ENCODE data around the gene SLC38A8.

The SLC38A8 gene

DNA sequence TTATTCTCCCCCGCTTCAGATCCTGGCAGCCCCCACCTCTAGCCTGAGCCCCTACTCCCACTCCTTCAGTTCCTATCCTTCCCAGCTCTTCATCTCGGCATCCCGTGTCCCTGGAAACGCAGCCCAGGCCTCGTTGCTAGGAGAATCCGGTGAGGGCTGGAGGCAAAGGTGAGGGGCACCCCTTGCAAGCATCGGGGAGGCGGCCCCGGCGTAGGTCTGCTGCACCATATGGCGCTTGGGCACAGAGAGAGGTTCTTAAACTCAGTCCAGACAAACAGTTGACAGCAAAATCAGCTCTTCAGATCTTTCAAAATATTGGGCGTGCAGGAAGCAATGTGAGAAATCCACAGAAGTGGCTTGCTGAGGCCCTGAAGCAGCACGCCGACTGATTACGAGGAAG is 15.0 kb downstream of the SLC38A8 start:
- DNase-seq = no peak

DNA sequence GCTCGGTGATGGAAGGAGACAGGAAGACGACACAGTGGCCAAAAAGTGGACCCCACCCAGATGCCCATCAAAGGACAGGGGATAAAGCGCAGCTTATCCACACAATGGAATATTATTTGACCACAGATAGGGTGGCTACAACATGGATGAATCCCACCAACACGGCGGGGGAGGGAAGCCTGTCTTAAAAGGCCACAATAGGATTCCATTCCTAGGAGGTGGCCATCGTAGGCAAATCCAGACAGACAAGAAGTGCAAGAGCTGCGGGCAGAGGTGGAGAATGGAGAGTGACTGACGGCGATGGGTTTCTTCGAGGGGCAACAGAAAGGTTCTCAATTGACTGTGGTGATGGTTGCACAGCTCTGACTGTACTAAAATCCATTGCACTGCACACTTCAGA is 16.0 kb downstream of the SLC38A8 start:
- DNase-seq = no peak

DNA sequence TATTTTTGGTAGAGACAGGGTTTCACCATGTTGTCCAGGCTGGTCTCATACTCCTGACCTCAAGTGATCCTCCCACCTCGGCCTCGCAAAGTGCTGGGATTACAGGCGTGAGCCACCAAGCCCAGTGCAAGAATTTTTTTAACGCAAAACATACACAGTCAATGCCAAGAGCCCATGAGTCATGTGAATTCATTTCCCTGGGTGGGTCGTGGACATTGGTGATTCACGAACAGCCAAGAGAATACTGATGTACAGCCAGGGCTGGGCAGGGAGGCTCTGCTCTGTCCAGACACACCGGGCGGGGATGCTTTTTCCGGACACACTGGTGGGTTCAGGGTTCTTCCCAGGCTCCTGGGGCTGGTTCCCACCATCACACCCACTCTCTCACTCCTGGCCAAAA is 17.7 kb downstream of the SLC38A8 start:
- DNase-seq = no peak

DNA sequence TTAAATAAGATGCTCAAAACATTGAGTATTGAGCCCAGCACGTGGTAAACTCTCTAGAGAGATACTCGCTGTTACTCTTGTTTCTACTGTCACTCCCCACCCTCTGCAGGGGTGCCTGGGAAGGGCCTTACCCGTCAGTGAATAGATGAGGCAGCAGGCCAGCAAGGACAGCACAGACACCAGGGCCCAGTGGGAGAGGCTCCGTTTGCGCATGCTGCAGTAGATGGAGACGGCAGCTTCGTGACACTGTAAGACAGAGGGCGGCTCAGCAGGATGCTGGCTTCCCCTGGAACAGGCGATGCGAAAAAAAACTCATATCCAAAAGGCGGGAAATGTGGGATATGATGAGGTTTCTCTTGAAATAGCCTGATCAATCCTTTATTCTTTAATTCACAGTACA is 20.0 kb downstream of the SLC38A8 start:
- no peak for DNase-seq

DNA sequence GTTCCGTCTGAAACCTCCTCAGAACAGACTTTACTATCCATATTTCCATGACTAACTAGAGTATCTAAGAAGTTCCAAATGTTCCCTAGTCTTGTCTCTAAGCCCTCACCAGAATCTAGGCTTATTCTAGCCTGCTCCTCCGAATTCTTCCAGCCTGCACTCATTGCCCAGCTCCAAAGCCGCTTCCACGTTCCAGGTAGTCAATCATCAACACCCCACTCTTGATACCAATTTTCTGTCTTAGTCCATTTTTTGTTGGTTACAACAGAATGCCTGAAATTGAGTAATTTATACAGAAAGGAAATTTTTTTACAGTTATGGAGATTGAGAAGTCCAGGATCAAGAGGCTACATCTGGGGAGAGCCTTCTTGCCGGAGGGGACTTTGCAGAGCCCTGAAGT is 21.1 kb downstream of the SLC38A8 start:
- DNase-seq = no peak

DNA sequence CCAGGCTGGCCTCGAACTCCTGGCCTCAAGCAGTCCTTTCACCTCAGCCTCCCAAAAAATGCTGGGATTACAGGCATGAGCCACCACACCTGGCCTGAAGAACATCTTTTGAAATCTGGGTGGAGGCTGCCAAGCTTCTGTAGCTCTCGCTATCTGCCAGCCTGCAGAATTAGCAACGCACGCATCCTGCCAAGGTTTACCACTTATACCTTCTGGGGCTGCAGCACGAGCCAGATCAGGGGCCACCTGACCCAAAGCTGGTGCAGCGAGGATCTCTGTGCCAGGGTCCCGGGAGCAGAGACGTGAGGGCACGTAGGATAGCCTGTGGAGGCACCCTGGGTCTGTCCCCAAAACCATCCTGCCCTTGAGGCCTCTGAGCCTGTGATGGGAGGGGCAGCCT is 22.2 kb downstream of the SLC38A8 start:
- DNase-seq = no peak

DNA sequence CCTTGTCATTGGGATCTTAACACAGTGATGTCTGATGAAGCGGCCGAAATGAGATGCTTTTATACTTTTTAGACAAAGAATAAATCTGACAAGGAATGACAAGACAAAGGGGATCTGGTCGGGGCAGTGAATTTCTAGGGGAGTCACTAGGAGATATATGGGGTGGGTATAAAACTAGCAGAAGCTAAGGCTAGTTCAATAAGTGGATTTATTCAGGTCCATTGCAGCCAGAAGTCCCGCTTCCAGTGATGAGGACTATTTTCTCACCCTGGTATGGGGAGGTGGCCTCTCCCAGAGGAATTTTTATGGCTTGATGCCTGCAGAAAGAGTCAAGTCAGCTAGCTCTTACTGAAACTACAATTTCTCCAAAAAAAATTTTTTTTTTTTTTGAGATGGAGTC is 23.9 kb downstream of the SLC38A8 start:
- no peak for DNase-seq

DNA sequence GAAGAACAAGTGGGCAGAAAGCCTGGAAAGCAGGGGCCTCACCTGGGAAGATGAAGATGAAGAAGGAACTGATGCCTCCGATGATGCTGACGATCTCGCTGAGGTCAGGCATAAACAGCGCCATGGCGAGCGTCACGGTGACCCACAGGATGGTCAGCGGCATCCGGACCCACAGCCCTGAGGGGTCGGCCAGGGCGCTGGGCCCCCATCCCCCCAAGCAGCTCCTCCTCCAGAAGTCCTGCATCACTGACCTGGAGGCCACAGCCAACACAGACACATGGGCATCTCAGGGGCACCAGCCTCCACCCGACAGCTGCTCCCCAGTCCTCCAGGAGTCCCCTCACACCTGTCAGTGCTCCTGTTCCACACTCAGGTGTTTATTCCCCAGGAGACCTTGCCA is 26.1 kb downstream of the SLC38A8 start:
- DNase-seq = no peak

DNA sequence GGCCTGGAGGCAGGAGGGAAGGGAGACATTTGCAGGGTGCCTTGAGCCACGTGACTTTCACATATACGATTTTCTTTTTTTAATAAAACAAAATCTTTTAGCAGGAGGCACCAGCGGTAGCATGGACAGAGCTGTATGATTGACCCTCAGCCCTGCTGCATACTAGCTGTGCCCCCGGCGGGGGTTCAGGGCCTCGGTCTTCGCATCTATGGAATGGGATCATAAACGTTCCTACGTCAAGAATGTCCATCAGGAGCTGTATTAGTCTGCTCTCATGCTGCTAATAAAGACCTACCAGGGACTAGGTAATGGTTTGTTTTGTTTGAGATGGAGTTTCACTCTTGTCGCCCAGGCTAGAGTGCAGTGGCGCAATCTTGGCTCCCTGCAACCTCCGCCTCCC is 27.2 kb downstream of the SLC38A8 start:
- no peak for DNase-seq

DNA sequence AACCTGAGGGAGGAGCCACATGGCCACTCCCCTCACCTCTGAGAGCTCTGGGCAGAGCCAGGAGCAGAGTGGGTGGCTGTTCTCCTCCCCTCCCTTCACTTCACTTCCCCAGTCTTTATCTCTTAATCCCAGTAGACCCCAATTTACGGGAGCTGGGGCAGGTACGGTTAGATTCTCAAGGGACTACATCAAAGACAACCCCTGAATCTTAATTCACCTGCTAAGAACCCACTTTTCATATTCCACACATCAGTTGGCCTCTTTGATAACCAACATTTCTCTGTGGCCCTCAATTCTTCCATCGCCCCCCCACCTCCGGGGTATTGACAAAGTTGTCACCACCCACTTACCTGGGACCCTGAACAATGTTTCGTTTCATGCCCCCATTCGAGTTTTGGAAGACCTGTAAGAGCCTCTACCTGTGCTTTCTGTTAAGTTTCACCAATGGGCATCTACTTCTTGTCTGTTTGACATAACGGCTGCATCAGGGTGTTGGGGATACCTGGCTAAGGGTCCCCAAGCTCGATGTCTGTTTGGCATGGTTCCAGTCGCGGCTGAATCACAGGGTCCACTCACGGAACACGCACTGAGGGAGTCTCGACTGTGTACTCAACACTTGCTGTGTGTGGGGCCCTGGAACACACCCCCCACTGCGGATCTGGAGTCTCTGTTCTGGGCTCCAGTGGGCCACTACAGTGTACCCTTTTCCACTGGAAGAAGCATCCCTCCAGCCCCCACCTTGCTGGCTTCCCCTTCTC is 27.8 kb downstream of the SLC38A8 start:
- DNase-seq = no peak

DNA sequence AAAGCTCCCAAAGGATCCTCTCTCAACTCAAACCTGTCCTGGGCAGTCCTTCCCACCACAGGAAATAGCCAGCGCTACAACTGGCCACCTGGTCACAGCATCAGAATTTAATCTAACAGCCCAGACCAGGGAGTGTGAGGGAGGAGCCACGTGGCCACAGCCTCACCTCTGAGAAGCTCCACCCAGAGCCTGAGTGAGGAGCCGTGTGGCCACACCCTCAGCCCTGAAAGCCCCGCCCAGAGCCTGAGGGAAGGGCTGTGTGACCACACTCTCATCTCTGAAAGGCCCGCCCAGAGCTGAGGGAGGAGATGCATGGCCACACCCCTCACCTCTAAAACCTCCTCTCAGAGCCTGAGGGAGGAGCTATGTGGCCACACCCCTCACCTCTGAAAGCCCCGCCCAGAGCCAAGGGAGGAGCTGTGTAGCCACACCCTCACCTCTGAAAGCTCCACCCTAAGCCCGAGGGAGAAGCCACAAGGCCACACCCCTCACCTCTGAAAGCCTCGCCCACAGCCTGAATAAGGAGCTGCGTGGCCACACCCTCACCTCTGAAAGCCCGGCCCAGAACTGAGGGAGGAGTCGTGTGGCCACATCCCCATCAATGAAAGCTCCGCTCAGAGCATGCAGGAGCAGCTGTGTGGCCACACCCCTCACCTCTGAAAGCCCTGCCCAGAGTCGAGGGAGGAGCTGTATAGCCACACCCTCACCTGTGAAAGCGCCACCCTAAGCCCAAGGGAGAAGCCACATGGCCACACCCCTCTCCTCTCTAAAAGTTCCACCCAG is 28.6 kb downstream of the SLC38A8 start:
- DNase-seq = peak; percentile 76

DNA sequence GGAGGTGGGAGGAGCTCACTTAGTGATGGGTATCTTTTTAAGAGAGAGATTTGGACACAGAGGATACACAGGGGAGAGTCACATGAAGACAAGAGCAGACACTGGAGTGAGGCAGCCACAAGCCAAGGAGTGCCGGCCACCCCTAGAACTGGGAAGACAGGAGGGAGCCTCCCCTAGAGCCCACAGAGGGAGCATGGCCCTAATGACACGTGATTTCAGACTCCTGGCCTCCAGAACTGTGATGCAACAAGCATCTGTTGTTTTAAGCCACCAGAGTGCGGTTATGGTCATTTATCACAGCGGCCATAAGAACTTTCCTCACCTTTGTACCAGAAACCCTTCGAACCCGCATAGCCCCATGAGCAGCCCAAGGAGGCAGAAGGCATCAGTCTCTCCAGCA is 33.3 kb downstream of the SLC38A8 start:
- DNase-seq = no peak

DNA sequence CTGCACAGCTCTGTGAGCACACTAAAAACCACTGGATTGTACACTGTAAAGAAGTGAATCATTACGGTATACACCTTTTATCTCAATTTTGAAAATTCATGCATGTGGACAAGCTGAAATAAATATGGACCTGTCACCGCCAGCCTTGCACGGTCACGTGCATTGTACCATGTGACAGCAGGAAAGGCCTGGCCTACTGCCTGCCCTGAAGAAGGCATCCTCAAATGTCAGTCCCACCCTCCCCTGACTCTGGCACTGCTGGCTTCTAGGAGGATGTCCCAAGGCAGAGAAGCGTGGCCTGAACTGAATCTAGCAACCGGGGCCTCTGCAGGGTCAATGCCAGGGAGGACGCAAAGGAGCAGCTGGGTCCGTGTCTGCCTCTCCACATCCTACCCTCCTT is 34.6 kb downstream of the SLC38A8 start:
- no peak for DNase-seq

DNA sequence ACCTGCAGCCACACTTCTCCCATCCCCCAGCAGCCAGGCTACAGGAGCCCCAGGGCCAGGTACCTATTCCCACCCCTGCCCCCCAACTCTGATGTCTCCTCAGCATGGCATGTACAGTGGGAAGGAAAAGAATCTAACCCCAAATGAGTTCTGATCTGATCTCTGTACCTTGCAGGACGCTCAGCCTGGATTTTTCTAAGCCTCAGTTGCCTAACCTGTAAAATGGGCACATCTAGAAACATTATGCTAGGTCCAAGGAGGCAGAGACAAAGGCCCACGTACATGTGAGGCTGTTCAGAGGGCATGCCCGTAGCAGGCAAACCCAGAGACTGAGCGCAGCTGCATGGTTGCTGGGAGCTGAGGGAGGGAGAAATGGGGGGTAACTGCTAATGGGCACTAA is 35.1 kb downstream of the SLC38A8 start:
- DNase-seq = no peak

DNA sequence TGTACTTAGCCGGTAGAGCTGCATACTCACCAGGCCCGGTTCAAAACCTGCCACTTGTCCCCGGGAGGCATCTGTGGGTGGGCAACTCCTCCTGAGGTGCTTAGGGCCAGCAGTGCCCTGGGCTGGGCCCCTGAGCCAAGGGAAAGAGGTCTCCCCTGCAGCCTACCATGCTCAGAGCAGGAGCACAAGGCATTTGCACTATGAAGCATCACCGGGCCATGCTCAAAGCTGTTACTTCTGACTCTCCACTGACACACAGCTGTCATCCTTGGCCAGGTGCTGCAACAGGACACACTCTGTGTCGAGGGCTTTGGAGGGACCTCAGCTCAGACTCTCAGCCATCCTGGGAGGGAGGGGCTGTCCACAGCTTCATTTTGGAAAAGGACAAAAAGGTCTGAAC is 37.2 kb downstream of the SLC38A8 start:
- no peak for DNase-seq

DNA sequence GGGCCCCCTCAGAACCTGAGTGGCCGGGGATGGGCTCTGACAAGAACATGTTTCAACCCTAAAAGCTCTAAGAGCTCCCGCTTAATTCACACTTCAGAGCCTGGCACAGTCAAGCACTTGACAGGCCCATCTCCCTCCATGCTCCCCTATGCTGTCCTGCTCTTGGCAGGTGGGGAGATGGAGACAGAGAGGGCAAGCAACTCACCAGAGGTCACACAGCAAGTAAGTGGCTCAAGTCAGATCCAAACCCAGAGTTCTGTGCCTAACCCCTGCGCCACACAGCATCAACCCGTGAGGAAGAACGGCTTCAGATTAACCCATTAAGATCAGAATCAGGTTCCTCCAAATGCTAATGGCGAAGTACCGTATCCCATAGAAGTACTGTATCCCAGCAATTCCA is 38.2 kb downstream of the SLC38A8 start:
- no peak for DNase-seq

DNA sequence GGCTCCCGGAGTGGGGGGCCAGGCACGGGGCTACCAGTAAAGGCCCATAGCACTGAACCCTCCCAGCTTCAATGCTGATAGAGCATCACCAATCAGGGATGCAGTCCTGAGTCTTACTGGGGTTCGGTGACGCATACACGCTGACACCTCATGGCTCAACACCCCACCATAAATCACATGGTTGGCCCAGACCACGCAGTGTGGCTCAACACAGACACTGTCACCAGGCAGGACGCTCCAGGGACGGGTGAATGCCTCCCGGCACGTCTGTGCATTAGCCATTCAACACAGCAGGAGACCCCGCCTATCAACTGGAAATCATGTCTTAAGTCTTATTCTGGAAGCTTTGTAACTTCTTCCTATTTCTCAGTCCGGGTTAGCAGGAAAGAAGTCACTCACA is 39.6 kb downstream of the SLC38A8 start:
- no peak for DNase-seq

DNA sequence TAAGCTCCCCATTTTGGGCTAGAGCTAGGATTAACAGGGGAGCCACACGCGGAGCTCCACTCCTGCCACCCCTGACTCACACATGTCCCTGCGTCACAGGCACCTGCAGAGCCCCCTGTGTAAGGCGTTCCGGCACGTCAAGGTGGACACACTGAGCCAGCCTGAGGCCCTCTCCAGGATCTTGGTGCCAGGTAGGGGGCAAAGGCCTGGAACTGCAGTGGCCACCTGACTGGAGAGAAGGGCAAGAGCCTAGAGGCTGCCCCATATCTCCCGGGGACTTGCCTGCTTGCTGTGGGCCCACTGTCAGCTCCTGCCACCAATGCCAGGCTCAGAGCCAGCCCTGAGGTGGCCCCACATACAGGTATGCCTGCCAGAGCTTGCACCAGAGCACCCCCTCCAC is 40.9 kb downstream of the SLC38A8 start:
- DNase-seq = no peak

DNA sequence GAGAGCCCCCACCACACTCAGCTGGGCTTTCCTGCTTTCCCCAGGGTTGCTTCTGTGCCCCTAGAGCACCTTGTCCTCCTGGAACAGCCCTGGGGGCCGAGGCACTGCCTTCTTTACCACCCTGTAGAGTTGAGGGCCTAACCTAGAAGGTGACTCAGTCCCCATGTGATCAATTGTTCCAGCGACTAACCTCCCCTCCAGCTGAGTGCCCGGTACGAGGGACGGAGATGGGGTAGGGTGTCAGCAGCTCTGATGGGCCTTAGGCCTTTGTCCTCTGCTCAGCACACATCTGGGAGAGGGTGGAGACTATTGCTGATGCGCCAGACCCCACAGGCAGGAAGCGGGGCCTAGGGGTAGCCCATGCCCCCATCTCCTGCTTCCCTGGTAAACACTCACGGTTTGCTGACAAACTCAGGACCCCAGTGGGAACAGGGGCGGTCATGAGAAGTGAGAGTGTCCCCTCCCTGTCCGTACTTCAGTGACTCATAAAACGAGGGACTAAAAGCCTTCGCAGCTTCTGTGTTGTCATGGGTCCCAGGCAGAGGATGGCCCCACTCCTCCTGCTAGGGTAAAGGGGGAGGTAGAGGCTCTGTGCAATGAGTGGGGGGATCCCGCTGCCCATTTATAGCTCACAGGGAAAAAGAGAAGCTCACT is 41.5 kb downstream of the SLC38A8 start:
- no peak for DNase-seq

DNA sequence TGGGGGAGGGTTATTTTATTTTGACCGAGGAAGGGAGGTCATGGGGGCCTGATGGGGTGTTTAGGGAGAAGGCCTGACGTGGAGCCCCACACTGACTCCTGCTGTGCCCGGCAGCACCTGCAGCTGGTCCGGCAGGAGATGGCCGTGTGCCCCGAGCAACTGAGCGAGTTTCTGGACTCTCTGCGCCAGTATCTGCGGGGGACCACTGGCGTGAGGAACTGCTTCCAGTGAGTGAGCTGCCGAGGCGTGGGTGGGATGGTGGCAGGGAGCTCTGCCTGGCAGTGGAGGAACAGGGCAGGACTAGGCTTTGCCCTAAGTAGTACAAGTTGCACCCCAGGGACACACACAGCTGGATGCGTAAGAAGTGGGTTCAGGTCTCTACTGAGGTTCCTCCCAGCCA is 44.5 kb downstream of the SLC38A8 start:
- no peak for DNase-seq

DNA sequence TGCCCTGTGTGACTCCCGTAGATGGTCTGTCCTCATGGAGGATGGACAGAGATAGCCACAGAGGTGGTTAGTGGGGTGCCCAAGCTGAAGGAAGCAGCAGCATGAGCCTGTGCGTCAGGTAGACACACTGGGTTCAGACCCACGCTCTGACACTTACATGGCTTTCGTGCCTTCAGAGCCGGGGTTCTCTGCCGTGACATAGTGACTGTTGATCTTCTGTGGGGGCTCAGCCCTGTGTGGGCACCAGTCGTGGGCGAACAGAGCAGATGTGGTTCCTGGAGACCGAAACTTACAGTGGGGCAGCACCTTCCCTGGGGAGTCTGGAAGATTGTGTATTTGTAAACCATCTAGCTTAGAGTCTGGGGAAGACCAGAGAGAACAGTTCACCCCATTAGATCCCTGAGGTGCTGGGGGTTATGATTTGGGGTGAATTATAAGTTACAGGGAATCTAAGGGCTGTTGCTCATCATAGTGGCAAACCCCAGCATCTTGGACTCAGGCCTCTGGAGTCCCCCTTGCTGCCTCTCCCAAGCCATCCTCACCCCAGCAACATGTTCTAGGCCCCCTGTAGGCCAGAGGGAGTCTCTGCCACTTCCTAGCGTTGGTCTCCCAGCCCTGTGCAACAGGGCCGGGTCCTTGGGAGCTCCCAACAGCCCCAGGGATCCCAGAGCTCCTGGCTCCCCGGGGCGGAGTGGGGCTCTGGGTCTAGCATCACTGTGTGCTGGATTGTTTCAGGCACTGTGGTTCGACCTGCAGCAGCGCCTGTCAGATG is 45.9 kb downstream of the SLC38A8 start:
- no peak for DNase-seq

DNA sequence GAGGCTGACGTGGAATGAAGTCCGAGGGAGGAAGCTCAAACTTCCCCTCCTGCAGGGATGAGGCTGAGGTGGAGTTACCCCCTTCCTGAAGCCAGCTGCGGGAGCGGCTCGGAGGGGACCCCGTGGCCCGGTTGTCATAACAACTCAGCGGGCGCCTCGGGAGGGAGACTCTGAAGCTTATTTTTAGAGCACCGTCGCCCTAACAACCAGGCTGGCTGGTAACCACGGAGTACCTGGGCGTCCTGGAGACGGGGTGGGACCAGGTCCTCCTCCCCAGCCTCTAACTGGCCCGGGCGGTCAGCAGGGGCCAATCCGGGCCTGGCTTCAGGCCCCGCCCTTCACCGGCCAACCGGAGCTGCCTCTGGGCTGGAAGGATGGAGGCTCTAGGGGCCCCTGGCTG is 46.8 kb downstream of the SLC38A8 start:
- DNase-seq = no peak

DNA sequence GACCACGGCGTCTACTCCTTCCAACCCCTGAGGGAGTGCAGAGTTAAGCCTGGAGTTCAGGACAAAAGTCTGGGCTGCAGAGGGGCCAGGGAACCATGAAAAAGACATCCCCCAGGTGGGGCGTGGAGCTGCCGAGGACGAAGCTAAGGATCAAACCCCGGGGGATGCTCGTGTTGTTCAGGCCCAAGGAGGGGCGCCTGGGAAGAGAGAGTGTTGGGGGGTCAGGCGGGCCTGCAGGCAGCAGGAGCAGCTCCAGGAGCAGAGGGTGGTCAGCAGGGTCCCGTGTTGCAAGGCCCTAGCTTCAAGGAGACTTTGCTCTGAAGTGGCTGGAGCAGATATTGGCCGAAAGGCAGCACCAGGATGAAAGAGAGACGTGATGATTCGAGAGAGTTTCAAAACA is 47.9 kb downstream of the SLC38A8 start:
- DNase-seq = no peak
